ENCODE data around the gene CAMK1D. TPM values are rescaled to one million over a fixed set of nuclear protein-coding genes. Genes with fewer than 3 reads are reported as not detected.

The CAMK1D gene
- polyA plus RNA-seq, 1 of the 3 experiments (the other 2 are of a cell fraction) = 4.1 TPM

DNA sequence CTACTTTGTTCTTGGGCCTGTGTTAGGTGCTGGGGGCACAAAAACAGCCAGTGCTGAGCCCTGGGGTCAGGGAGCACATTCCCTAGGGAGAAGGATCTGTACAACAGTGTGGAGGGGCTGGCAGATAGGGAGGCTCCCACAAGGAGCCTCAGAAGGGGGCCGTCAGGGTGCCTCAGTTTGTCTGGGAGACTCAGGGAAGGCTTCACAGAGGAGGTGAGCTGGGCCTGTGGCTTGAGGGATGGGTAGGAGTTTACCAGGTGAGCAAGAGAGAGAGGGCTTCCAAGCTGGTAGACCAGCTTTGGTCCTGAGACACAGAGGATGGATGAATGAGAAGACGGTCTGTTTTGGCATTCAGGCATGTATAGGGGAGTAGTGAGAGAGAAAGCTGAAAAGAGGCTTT is 52.1 kb downstream of the CAMK1D start:
- Histone ChIP-seq H3K9ac (no peak overlapping the region), H4K20me1 (ENCODE audit: insufficient read depth) (no peaks in the 10 kb centered on the region), H3K79me2 (ENCODE audit: insufficient read depth) (no peaks in the 10 kb centered on the region), H3F3A (replicated peaks; ENCODE audit: insufficient read depth) (no peaks in the 10 kb centered on the region), H3K4me2 (no peak overlapping the region), H3K9me3 (no peaks in the 10 kb centered on the region), H3K4me1 (ENCODE audit: control insufficient read depth in 1 of 2, insufficient read depth in 2 of 2, low read depth in 1 of 2, low read length in 1 of 2) (no peaks in the 10 kb centered on the region), H2AFZ (ENCODE audit: low read depth) (no peak overlapping the region), H3K27me3 (ENCODE audit: insufficient read depth) (no peaks in the 10 kb centered on the region), H3K27ac (ENCODE audit: low read depth in 2 of 2, low read length in 1 of 2) (no peak overlapping the region), H3K36me3 (replicated peaks in 1 of 2; ENCODE audit: control insufficient read depth in 1 of 2, insufficient read depth in 2 of 2, low read length in 1 of 2) (no peaks in the 10 kb centered on the region), H3K4me3 (ENCODE audit: low read depth in 2 of 2, low read length in 1 of 2) (no peak overlapping the region), H3K9me2 (no peaks in the 10 kb centered on the region)
- no peak for DNase-seq
- WGBS (ENCODE audit: low lambda C conversion rate) = 85% methylated on average over 2 of the region's 2 CpGs
- POLR2A ChIA-PET = no interaction called here
- TF ChIP-seq POLR2AphosphoS5 (IDR thresholded peaks at IDR 0.05; ENCODE audit: low read depth, low read length) (no peak), RAD21 (IDR thresholded peaks at IDR 0.05; ENCODE audit: low read length) (no peak)
- CTCF ChIA-PET = interaction anchor here (0.9 to 1.2 kb wide), 2 partner anchors 18 to 255 kb away, joined by 3 to 5 read pairs; no protein-coding TSS in a partner anchor

DNA sequence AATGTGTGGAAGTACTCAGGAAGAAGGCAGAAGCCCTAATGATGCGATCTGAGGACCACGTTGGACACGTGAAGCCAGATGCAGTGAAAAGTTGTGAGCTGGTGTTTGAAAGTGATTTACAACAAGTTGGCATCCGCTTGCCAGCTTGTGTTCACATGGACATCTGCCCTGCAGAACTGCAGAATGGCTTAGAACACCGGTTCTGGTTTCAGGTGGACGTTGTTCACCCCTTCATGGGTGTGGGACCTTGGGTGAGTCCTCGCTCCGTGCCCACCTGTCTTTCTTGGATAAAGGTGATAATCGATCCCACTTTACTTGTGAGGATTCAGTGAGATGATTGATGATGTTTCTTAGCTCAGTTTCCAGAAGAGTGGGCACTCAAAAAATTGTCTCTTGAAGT is 53.8 kb downstream of the CAMK1D start:
- WGBS (ENCODE audit: low lambda C conversion rate) = 92% methylated on average over 5 of the region's 9 CpGs
- Histone ChIP-seq H3K9ac (no peak overlapping the region), H3K4me1 (ENCODE audit: control insufficient read depth in 1 of 2, insufficient read depth in 2 of 2, low read depth in 1 of 2, low read length in 1 of 2) (no peaks in the 10 kb centered on the region), H3K4me3 (ENCODE audit: low read depth in 2 of 2, low read length in 1 of 2) (no peak overlapping the region), H3K27me3 (ENCODE audit: insufficient read depth) (no peaks in the 10 kb centered on the region), H2AFZ (ENCODE audit: low read depth) (no peak overlapping the region), H3K79me2 (ENCODE audit: insufficient read depth) (no peaks in the 10 kb centered on the region), H3K36me3 (replicated peaks in 1 of 2; ENCODE audit: control insufficient read depth in 1 of 2, insufficient read depth in 2 of 2, low read length in 1 of 2) (no peaks in the 10 kb centered on the region), H3K9me3 (no peaks in the 10 kb centered on the region), H3K4me2 (no peak overlapping the region), H4K20me1 (ENCODE audit: insufficient read depth) (no peaks in the 10 kb centered on the region), H3K9me2 (no peaks in the 10 kb centered on the region), H3F3A (replicated peaks; ENCODE audit: insufficient read depth) (no peaks in the 10 kb centered on the region), H3K27ac (ENCODE audit: low read depth in 2 of 2, low read length in 1 of 2) (no peak overlapping the region)
- DNase-seq = no peak
- POLR2A ChIA-PET = no interaction called here
- no peak for TF ChIP-seq EP300 (IDR thresholded peaks at IDR 0.05; ENCODE audit: borderline replicate concordance in 1 of 2, low read depth in 1 of 2, low read length in 1 of 2)
- TF ChIP-seq, protein P1, sequence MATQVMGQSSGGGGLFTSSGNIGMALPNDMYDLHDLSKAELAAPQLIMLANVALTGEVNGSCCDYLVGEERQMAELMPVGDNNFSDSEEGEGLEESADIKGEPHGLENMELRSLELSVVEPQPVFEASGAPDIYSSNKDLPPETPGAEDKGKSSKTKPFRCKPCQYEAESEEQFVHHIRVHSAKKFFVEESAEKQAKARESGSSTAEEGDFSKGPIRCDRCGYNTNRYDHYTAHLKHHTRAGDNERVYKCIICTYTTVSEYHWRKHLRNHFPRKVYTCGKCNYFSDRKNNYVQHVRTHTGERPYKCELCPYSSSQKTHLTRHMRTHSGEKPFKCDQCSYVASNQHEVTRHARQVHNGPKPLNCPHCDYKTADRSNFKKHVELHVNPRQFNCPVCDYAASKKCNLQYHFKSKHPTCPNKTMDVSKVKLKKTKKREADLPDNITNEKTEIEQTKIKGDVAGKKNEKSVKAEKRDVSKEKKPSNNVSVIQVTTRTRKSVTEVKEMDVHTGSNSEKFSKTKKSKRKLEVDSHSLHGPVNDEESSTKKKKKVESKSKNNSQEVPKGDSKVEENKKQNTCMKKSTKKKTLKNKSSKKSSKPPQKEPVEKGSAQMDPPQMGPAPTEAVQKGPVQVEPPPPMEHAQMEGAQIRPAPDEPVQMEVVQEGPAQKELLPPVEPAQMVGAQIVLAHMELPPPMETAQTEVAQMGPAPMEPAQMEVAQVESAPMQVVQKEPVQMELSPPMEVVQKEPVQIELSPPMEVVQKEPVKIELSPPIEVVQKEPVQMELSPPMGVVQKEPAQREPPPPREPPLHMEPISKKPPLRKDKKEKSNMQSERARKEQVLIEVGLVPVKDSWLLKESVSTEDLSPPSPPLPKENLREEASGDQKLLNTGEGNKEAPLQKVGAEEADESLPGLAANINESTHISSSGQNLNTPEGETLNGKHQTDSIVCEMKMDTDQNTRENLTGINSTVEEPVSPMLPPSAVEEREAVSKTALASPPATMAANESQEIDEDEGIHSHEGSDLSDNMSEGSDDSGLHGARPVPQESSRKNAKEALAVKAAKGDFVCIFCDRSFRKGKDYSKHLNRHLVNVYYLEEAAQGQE (IDR thresholded peaks at IDR 0.05; ENCODE audit: low read depth, low read length) = no peak
- no peak for TF ChIP-seq FOXJ3 (CRISPR knock-in tag; IDR thresholded peaks at IDR 0.05)
- TF ChIP-seq SMC3 (IDR thresholded peaks at IDR 0.05; ENCODE audit: low read depth, low read length) = no peak
- no peak for TF ChIP-seq RFX5 (IDR thresholded peaks at IDR 0.05; ENCODE audit: low read length)
- CTCF ChIA-PET = interaction anchor here (1.0 kb wide), 1 partner anchor 645 kb away, joined by 3 read pairs; no protein-coding TSS in a partner anchor

Measured in SK-N-SH (cell line).